Liver (tissue), 3 donors: ENCODE results near the gene ZSWIM6.

Experiments
- CTCF ChIP-seq: fragments of 150-350 bp; IDR thresholded peaks from 2 replicates; pipeline ENCODE4 v1.5.1; 2017; ENCODE audit warnings: improper control_type of control experiment, low read depth, low read length; ENCODE audit not compliant: missing input control
- EGR1 ChIP-seq, 2 donors: IDR thresholded peaks; 2 replicates each; pipeline ENCODE4 v1.6.1; 2016 to 2018; ENCODE audit warnings: antibody characterized with exemption in 2 of 2, low read depth in 2 of 2
- FOXA1 ChIP-seq: IDR thresholded peaks from 2 replicates; pipeline ENCODE4 v1.6.1; 2016; ENCODE audit warnings: antibody characterized with exemption
- JUND ChIP-seq, 2 donors: IDR thresholded peaks; 2 replicates each; pipeline ENCODE4 v1.6.1; 2016; ENCODE audit warnings: antibody characterized with exemption in 2 of 2
- MAX ChIP-seq: IDR thresholded peaks from 2 replicates; pipeline ENCODE4 v1.6.1; 2016; ENCODE audit warnings: antibody characterized with exemption
- NR2F2 ChIP-seq: IDR thresholded peaks from 2 replicates; pipeline ENCODE4 v1.6.1; 2016; ENCODE audit warnings: antibody characterized with exemption
- RAD21 ChIP-seq, 2 donors: IDR thresholded peaks; 2 replicates each; pipeline ENCODE4 v1.6.1; 2016; ENCODE audit warnings: antibody characterized with exemption in 2 of 2, mild to moderate bottlenecking in 2 of 2
- TAF1 ChIP-seq: conservative IDR thresholded peaks from 2 replicates; pipeline ENCODE4 v1.6.1; 2016; ENCODE audit warnings: antibody characterized with exemption, mild to moderate bottlenecking
- YY1 ChIP-seq: IDR thresholded peaks from 2 replicates; pipeline ENCODE4 v1.6.1; 2016; ENCODE audit warnings: antibody characterized with exemption, mild to moderate bottlenecking
- TF ChIP-seq, protein P1 (sequence below): IDR thresholded peaks from 2 replicates; pipeline ENCODE4 v1.6.1; 2016; ENCODE audit warnings: antibody characterized with exemption, mild to moderate bottlenecking
- TF ChIP-seq, protein P2 (sequence below): IDR thresholded peaks from 2 replicates; pipeline ENCODE4 v1.6.1; 2016; ENCODE audit warnings: antibody characterized with exemption
- donor health status: healthy.
- donor health status: healthy.

DNA sequence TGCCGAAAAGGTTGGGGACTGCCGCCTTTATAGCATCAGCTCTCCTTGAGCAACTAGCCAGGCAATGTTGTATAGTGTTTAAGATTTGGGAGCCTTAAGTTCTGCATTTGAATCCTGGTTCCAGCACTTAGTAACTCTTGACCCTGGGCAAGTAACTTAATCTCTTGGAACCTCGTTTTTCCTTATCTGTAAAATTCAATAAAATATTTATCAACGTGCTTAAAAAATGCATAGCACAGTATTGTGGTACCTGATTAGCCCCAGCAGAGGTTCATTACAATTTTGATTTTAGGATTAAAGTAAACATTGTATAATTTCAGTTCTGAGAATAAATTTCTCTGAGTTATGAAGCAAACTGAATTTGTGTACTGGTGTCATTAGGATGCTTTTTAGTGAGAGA lies 66.4 kb downstream of the ZSWIM6 start:
- no peak for TF ChIP-seq YY1
- TF ChIP-seq CTCF: no peak
- no peak for TF ChIP-seq NR2F2
- TF ChIP-seq, protein P1, sequence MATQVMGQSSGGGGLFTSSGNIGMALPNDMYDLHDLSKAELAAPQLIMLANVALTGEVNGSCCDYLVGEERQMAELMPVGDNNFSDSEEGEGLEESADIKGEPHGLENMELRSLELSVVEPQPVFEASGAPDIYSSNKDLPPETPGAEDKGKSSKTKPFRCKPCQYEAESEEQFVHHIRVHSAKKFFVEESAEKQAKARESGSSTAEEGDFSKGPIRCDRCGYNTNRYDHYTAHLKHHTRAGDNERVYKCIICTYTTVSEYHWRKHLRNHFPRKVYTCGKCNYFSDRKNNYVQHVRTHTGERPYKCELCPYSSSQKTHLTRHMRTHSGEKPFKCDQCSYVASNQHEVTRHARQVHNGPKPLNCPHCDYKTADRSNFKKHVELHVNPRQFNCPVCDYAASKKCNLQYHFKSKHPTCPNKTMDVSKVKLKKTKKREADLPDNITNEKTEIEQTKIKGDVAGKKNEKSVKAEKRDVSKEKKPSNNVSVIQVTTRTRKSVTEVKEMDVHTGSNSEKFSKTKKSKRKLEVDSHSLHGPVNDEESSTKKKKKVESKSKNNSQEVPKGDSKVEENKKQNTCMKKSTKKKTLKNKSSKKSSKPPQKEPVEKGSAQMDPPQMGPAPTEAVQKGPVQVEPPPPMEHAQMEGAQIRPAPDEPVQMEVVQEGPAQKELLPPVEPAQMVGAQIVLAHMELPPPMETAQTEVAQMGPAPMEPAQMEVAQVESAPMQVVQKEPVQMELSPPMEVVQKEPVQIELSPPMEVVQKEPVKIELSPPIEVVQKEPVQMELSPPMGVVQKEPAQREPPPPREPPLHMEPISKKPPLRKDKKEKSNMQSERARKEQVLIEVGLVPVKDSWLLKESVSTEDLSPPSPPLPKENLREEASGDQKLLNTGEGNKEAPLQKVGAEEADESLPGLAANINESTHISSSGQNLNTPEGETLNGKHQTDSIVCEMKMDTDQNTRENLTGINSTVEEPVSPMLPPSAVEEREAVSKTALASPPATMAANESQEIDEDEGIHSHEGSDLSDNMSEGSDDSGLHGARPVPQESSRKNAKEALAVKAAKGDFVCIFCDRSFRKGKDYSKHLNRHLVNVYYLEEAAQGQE: no peak
- TF ChIP-seq RAD21 (IDR thresholded peaks at IDR 0.05): no peak
- no peak for TF ChIP-seq TAF1
- TF ChIP-seq EGR1 (IDR thresholded peaks at IDR 0.05; ENCODE audit: low read depth in 2 of 2): no peak
- TF ChIP-seq FOXA1: no peak
- TF ChIP-seq JUND (IDR thresholded peaks at IDR 0.05): no peak
- TF ChIP-seq, protein P2, sequence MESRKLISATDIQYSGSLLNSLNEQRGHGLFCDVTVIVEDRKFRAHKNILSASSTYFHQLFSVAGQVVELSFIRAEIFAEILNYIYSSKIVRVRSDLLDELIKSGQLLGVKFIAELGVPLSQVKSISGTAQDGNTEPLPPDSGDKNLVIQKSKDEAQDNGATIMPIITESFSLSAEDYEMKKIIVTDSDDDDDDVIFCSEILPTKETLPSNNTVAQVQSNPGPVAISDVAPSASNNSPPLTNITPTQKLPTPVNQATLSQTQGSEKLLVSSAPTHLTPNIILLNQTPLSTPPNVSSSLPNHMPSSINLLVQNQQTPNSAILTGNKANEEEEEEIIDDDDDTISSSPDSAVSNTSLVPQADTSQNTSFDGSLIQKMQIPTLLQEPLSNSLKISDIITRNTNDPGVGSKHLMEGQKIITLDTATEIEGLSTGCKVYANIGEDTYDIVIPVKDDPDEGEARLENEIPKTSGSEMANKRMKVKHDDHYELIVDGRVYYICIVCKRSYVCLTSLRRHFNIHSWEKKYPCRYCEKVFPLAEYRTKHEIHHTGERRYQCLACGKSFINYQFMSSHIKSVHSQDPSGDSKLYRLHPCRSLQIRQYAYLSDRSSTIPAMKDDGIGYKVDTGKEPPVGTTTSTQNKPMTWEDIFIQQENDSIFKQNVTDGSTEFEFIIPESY: no peak
- no peak for TF ChIP-seq MAX
